HepG2 (cell line): ENCODE data around the gene MLST8. TPM values are rescaled to one million over a fixed set of nuclear protein-coding genes. Genes with fewer than 3 reads are reported as not detected.

Experiments
- EEA1 ChIP-seq: sonication (generic); formaldehyde crosslinking; IDR thresholded peaks from 2 replicates; pipeline ENCODE4 v1.5.1; 2020; ENCODE audit warnings: mild to moderate bottlenecking, missing genetic modification reagents, borderline replicate concordance
- ETV6 ChIP-seq: sonication (generic); formaldehyde crosslinking; conservative IDR thresholded peaks from 2 replicates; pipeline ENCODE4 v1.4.0; 2020; ENCODE audit warnings: missing genetic modification reagents
- HIVEP1 ChIP-seq: sonication (generic); formaldehyde crosslinking; IDR thresholded peaks from 2 replicates; pipeline ENCODE4 v1.4.0; 2020; ENCODE audit warnings: mild to moderate bottlenecking, missing genetic modification reagents
- KLF13 ChIP-seq: sonication (generic); formaldehyde crosslinking; IDR thresholded peaks from 2 replicates; pipeline ENCODE4 v1.4.0; 2020; ENCODE audit warnings: mild to moderate bottlenecking, missing genetic modification reagents
- LCORL ChIP-seq, 2 experiments: fragments of 450-650 bp in 1 of 2; sonication (generic) in 1 of 2; formaldehyde crosslinking in 1 of 2; IDR thresholded peaks; 2 replicates each; pipeline versions ENCODE4 v1.5.0 to v1.6.1; 2017 to 2020; ENCODE audit warnings: antibody characterized with exemption in 1 of 2, missing genetic modification reagents in 1 of 2
- MEIS1 ChIP-seq: sonication (generic); formaldehyde crosslinking; IDR thresholded peaks from 2 replicates; pipeline ENCODE4 v1.9.0; 2021; ENCODE audit warnings: mild to moderate bottlenecking, missing genetic modification reagents, moderate library complexity, borderline replicate concordance
- NAIF1 ChIP-seq: sonication (generic); formaldehyde crosslinking; IDR thresholded peaks from 2 replicates; pipeline ENCODE4 v1.5.0; 2020; ENCODE audit warnings: mild to moderate bottlenecking, missing genetic modification reagents, borderline replicate concordance
- TAF1 ChIP-seq: sonication (generic); formaldehyde crosslinking; IDR thresholded peaks from 2 replicates; pipeline ENCODE4 v1.4.0; 2020; ENCODE audit warnings: missing genetic modification reagents
- XRCC5 ChIP-seq: fragments of 200-400 bp; formaldehyde crosslinking; optimal IDR thresholded peaks from 2 replicates; pipeline ENCODE3; 2017; ENCODE audit warnings: mild to moderate bottlenecking, low read length
- ZBTB42 ChIP-seq: sonication (generic); formaldehyde crosslinking; IDR thresholded peaks from 2 replicates; pipeline ENCODE4 v1.5.0; 2020; ENCODE audit warnings: mild to moderate bottlenecking, missing genetic modification reagents
- ZNF44 ChIP-seq: sonication (generic); formaldehyde crosslinking; IDR thresholded peaks from 2 replicates; pipeline ENCODE4 v1.5.1; 2020; ENCODE audit warnings: mild to moderate bottlenecking, missing genetic modification reagents
- ZNF557 ChIP-seq: sonication (generic); formaldehyde crosslinking; IDR thresholded peaks from 2 replicates; pipeline ENCODE4 v1.4.0; 2020; ENCODE audit warnings: missing genetic modification reagents
- ZNF761 ChIP-seq: sonication (generic); formaldehyde crosslinking; conservative IDR thresholded peaks from 2 replicates; pipeline ENCODE4 v1.4.0; 2020; ENCODE audit warnings: mild to moderate bottlenecking, missing genetic modification reagents
- ZNF773 ChIP-seq: sonication (generic); formaldehyde crosslinking; IDR thresholded peaks from 2 replicates; pipeline ENCODE4 v1.4.0; 2020; ENCODE audit warnings: missing genetic modification reagents, borderline replicate concordance
- polyA plus RNA-seq, 8 experiments: library from polyadenylated mRNA; depleted of rRNA in 3 of 8; stranded (reverse) in 7 of 8; unstranded in 1 of 8; fragments of >200 nt; fragmentation: Illumina TruSeq in 4 of 8; extraction: Trizol in 4 of 8; gene quantifications; 2 replicates each; pipeline versions ENCODE4 v1.2.1 to v1.2.3, GENCODE V29; 2011 to 2016; ENCODE audit warnings: low read depth in 4 of 8, missing spikeins in 1 of 8, mixed read lengths in 1 of 8; ENCODE audit not compliant: insufficient read depth in 1 of 8
- total RNA-seq, 5 experiments: library from RNA; depleted of rRNA; stranded (reverse); fragments of >200 nt; fragmentation: Illumina TruSeq; extraction: Trizol; gene quantifications; 2 replicates each; pipeline ENCODE4 v1.2.3, GENCODE V29; 2016; ENCODE audit warnings: low read depth in 1 of 5
- TF ChIP-seq, protein P1 (sequence below): sonication (generic); formaldehyde crosslinking; IDR thresholded peaks from 2 replicates; pipeline ENCODE4 v1.4.0; 2020; ENCODE audit warnings: missing genetic modification reagents, borderline replicate concordance
- TF ChIP-seq, protein P2 (sequence below): sonication (generic); formaldehyde crosslinking; IDR thresholded peaks from 2 replicates; pipeline ENCODE4 v1.8.0; 2022; ENCODE audit warnings: mild to moderate bottlenecking, missing genetic modification reagents, borderline replicate concordance

The MLST8 gene
- total and polyA plus RNA-seq, 2 of the 13 experiments (the other 11 are each of a cell fraction or from before 2014, with no cell fraction given): 30.8 to 72.7 TPM

DNA sequence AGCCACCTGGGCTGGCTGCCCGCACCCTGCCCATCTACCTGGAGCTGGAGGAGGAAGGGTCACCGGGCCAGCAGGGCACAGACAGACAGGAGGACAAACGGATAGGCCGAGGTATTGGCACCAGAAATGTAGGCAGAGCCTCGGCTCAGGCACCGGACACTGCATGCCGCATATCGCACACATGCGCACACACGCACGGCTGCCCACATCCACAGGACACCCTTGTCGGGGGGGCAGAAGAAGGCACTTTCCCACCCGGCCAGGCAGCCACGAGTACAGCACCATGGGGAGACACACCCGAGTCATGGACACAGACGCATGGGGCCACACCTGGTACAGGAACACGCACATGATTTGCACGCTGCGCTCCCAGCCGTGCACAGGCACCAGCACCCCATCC is 23.3 kb upstream of the MLST8 start (continued):
- no peak for TF ChIP-seq ZBTB42 (CRISPR knock-in tag)
- TF ChIP-seq MEIS1 (CRISPR knock-in tag): no peak
- TF ChIP-seq LCORL (IDR thresholded peaks at IDR 0.05): no peak
- TF ChIP-seq LCORL (CRISPR knock-in tag; IDR thresholded peaks at IDR 0.05): no peak
- TF ChIP-seq, protein P1, sequence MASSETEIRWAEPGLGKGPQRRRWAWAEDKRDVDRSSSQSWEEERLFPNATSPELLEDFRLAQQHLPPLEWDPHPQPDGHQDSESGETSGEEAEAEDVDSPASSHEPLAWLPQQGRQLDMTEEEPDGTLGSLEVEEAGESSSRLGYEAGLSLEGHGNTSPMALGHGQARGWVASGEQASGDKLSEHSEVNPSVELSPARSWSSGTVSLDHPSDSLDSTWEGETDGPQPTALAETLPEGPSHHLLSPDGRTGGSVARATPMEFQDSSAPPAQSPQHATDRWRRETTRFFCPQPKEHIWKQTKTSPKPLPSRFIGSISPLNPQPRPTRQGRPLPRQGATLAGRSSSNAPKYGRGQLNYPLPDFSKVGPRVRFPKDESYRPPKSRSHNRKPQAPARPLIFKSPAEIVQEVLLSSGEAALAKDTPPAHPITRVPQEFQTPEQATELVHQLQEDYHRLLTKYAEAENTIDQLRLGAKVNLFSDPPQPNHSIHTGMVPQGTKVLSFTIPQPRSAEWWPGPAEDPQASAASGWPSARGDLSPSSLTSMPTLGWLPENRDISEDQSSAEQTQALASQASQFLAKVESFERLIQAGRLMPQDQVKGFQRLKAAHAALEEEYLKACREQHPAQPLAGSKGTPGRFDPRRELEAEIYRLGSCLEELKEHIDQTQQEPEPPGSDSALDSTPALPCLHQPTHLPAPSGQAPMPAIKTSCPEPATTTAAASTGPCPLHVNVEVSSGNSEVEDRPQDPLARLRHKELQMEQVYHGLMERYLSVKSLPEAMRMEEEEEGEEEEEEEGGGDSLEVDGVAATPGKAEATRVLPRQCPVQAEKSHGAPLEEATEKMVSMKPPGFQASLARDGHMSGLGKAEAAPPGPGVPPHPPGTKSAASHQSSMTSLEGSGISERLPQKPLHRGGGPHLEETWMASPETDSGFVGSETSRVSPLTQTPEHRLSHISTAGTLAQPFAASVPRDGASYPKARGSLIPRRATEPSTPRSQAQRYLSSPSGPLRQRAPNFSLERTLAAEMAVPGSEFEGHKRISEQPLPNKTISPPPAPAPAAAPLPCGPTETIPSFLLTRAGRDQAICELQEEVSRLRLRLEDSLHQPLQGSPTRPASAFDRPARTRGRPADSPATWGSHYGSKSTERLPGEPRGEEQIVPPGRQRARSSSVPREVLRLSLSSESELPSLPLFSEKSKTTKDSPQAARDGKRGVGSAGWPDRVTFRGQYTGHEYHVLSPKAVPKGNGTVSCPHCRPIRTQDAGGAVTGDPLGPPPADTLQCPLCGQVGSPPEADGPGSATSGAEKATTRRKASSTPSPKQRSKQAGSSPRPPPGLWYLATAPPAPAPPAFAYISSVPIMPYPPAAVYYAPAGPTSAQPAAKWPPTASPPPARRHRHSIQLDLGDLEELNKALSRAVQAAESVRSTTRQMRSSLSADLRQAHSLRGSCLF: no peak
- TF ChIP-seq ZNF44 (CRISPR knock-in tag): no peak
- TF ChIP-seq KLF13 (CRISPR knock-in tag): no peak
- no peak for TF ChIP-seq HIVEP1 (CRISPR knock-in tag)
- TF ChIP-seq, protein P2, sequence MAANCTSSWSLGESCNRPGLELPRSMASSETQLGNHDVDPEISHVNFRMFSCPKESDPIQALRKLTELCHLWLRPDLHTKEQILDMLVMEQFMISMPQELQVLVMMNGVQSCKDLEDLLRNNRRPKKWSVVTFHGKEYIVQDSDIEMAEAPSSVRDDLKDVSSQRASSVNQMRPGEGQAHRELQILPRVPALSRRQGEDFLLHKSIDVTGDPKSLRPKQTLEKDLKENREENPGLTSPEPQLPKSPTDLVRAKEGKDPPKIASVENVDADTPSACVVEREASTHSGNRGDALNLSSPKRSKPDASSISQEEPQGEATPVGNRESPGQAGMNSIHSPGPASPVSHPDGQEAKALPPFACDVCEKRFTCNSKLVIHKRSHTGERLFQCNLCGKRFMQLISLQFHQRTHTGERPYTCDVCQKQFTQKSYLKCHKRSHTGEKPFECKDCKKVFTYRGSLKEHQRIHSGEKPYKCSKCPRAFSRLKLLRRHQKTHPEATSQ: no peak
- TF ChIP-seq TAF1 (CRISPR knock-in tag): no peak
- no peak for TF ChIP-seq ETV6
- TF ChIP-seq ZNF761: no peak
- no peak for TF ChIP-seq ZNF773 (CRISPR knock-in tag)
- TF ChIP-seq XRCC5: no peak
- TF ChIP-seq EEA1 (CRISPR knock-in tag): no peak
- no peak for TF ChIP-seq ZNF557 (CRISPR knock-in tag)
- TF ChIP-seq NAIF1 (CRISPR knock-in tag): no peak
- TF ChIP-seq, all 625 proteins: peak for 0
